ENCODE results near the gene TAOK1. TPM values are rescaled to one million over a fixed set of nuclear protein-coding genes. Genes with fewer than 3 reads are reported as not detected.

TAOK1 gene
- total and polyA plus RNA-seq, 2 of the 13 experiments (the other 11 are each of a cell fraction or from before 2014, with no cell fraction given): 14.1 to 23.0 TPM

- no peak for TF ChIP-seq THAP7 (CRISPR knock-in tag; IDR thresholded peaks at IDR 0.05)
- TF ChIP-seq LCORL (IDR thresholded peaks at IDR 0.05): no peak
- TF ChIP-seq LCORL (CRISPR knock-in tag; IDR thresholded peaks at IDR 0.05): peak; percentile 28; the same call in 1 of the 2 replicates
- TF ChIP-seq ZNF780A (CRISPR knock-in tag; IDR thresholded peaks at IDR 0.05): 0 out of 2 replicates have a peak, but pooled peaks have one; percentile 70
- peak; percentile 4 for TF ChIP-seq SRSF1 (optimal IDR thresholded peaks at IDR 0.05; ENCODE audit: low read depth, low read length)
- TF ChIP-seq NKX3-1 (CRISPR knock-in tag; IDR thresholded peaks at IDR 0.05): 0 out of 2 replicates have a peak, but pooled peaks have one; percentile 10
- TF ChIP-seq HOXA5 (CRISPR knock-in tag; IDR thresholded peaks at IDR 0.05): 0 out of 2 replicates have a peak, but pooled peaks have one; percentile 10
- no peak for TF ChIP-seq NFYC (CRISPR knock-in tag; IDR thresholded peaks at IDR 0.05)
- TF ChIP-seq HDAC1 (CRISPR knock-in tag; IDR thresholded peaks at IDR 0.05): peak; percentile 11; the same call in 1 of the 2 replicates
- no peak for TF ChIP-seq GZF1 (CRISPR knock-in tag; IDR thresholded peaks at IDR 0.05)
- no peak for TF ChIP-seq GTF2F1 (IDR thresholded peaks at IDR 0.05; ENCODE audit: low read length)
- 0 out of 2 replicates have a peak, but pooled peaks have one; percentile 71 for TF ChIP-seq REL (CRISPR knock-in tag; conservative IDR thresholded peaks at IDR 0.05)
- TF ChIP-seq HNRNPLL (IDR thresholded peaks at IDR 0.05; ENCODE audit: low read depth, low read length, poor library complexity, severe bottlenecking): peak; percentile 27
- 0 out of 2 replicates have a peak, but pooled peaks have one; percentile 8 for TF ChIP-seq ZNF747 (CRISPR knock-in tag; IDR thresholded peaks at IDR 0.05; ENCODE audit: borderline replicate concordance)
- TF ChIP-seq NONO (IDR thresholded peaks at IDR 0.05): no peak
- TF ChIP-seq NONO (CRISPR knock-in tag; conservative IDR thresholded peaks at IDR 0.05): peak; percentile 44; the same call in 1 of the 2 replicates
- no peak for TF ChIP-seq CBX5 (CRISPR knock-in tag; IDR thresholded peaks at IDR 0.05; ENCODE audit: borderline replicate concordance)
- no peak for TF ChIP-seq MNT (IDR thresholded peaks at IDR 0.05)
- TF ChIP-seq NFE2L2 (IDR thresholded peaks at IDR 0.05; ENCODE audit: low read length): no peak
- TF ChIP-seq ZBTB46 (CRISPR knock-in tag; IDR thresholded peaks at IDR 0.05; ENCODE audit: borderline replicate concordance): no peak
- TF ChIP-seq, protein P1, sequence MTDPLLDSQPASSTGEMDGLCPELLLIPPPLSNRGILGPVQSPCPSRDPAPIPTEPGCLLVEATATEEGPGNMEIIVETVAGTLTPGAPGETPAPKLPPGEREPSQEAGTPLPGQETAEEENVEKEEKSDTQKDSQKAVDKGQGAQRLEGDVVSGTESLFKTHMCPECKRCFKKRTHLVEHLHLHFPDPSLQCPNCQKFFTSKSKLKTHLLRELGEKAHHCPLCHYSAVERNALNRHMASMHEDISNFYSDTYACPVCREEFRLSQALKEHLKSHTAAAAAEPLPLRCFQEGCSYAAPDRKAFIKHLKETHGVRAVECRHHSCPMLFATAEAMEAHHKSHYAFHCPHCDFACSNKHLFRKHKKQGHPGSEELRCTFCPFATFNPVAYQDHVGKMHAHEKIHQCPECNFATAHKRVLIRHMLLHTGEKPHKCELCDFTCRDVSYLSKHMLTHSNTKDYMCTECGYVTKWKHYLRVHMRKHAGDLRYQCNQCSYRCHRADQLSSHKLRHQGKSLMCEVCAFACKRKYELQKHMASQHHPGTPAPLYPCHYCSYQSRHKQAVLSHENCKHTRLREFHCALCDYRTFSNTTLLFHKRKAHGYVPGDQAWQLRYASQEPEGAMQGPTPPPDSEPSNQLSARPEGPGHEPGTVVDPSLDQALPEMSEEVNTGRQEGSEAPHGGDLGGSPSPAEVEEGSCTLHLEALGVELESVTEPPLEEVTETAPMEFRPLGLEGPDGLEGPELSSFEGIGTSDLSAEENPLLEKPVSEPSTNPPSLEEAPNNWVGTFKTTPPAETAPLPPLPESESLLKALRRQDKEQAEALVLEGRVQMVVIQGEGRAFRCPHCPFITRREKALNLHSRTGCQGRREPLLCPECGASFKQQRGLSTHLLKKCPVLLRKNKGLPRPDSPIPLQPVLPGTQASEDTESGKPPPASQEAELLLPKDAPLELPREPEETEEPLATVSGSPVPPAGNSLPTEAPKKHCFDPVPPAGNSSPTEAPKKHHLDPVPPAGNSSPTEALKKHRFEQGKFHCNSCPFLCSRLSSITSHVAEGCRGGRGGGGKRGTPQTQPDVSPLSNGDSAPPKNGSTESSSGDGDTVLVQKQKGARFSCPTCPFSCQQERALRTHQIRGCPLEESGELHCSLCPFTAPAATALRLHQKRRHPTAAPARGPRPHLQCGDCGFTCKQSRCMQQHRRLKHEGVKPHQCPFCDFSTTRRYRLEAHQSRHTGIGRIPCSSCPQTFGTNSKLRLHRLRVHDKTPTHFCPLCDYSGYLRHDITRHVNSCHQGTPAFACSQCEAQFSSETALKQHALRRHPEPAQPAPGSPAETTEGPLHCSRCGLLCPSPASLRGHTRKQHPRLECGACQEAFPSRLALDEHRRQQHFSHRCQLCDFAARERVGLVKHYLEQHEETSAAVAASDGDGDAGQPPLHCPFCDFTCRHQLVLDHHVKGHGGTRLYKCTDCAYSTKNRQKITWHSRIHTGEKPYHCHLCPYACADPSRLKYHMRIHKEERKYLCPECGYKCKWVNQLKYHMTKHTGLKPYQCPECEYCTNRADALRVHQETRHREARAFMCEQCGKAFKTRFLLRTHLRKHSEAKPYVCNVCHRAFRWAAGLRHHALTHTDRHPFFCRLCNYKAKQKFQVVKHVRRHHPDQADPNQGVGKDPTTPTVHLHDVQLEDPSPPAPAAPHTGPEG (CRISPR knock-in tag; IDR thresholded peaks at IDR 0.05): peak; percentile 53; the same call in 1 of the 2 replicates
Measured at GRCh38 chr17:29567554-29568330, 177.6 kb downstream of the TAOK1 start (continued).

Data from HepG2 (cell line).